GM12875 (cell line): Measurements from ENCODE around the gene SRPK1.

Source experiments
- H3K4me3 ChIP-seq: one replicate; pipeline ENCODE4 v1.5.1; 2011; ENCODE audit warnings: low read depth, low read length, control low read depth
- TF ChIP-seq, protein P1 (sequence below): IDR thresholded peaks from 2 replicates; pipeline ENCODE4 v1.5.1; 2011; ENCODE audit warnings: low read depth, mild to moderate bottlenecking, control low read depth, inconsistent platforms, low read length, moderate library complexity, borderline replicate concordance; ENCODE audit not compliant: insufficient read depth

Gene SRPK1

DNA sequence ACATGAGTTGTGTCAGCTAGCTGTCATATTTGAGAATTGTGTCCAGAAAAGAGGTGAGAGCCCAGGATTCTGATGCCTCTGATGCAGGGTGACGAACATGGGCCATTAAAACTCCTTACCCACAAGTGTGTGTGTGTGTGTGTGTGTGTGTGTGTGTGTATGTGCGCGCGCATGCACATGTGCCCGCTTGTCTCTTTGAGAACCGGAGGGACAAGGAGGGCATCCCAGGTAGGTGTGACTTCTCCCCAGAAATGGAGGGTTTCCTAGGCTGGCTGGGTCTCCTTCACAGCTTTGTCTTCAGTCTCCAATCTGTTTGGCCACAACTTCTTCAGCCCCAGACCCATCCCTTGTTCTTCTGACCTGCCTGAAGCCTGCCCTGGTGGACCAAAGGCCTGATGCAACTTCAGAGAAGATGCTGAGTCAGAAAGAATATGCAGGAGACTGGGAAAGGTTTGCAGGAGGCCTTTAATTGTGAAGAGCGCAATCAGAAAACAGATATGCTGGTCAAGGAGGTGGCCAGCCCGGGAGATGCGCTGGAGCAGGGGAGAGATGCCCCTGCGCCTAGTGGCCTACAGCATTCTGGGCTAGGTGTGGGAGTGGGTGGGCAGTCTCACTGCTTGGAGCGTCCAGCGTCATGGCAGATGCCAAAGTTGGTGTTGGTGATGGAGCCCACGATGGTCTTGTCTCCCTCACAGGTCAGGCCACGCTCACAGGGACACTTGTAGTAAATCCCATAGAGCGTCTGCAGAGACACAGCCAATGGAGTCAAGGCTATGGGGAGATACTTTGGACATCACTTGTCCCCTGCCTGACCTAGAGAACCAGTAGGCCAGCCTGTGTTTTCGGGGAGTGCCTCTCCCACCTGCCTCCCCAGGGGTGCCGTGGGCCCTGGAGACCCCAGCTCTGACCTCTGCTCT, 126.1 kb downstream of the SRPK1 start:
- TF ChIP-seq, protein P1, sequence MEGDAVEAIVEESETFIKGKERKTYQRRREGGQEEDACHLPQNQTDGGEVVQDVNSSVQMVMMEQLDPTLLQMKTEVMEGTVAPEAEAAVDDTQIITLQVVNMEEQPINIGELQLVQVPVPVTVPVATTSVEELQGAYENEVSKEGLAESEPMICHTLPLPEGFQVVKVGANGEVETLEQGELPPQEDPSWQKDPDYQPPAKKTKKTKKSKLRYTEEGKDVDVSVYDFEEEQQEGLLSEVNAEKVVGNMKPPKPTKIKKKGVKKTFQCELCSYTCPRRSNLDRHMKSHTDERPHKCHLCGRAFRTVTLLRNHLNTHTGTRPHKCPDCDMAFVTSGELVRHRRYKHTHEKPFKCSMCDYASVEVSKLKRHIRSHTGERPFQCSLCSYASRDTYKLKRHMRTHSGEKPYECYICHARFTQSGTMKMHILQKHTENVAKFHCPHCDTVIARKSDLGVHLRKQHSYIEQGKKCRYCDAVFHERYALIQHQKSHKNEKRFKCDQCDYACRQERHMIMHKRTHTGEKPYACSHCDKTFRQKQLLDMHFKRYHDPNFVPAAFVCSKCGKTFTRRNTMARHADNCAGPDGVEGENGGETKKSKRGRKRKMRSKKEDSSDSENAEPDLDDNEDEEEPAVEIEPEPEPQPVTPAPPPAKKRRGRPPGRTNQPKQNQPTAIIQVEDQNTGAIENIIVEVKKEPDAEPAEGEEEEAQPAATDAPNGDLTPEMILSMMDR: no peak
- H3K4me3 ChIP-seq: no peak overlapping the region

DNA sequence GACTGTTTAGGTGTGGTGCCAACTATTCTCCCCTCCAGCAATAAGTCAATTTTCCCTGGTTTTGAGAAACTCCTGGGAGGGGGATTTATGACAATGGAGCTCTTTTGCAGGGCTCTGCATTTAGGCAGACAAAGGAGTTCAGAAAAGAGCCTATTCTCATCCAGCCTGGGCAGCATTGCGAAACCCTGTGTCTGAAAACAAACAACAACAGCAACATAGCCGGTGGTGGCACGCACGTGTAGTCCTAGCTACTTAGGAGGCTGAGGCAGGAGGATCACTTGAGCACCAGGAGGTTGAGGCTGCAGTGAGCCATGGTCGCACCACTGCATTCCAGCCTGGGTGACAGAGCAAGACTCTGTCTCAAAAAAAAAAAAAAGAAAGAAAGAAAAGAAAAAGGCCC, 130.2 kb downstream of the SRPK1 start:
- TF ChIP-seq, protein P1: no peak
- no peak overlapping the region for H3K4me3 ChIP-seq

DNA sequence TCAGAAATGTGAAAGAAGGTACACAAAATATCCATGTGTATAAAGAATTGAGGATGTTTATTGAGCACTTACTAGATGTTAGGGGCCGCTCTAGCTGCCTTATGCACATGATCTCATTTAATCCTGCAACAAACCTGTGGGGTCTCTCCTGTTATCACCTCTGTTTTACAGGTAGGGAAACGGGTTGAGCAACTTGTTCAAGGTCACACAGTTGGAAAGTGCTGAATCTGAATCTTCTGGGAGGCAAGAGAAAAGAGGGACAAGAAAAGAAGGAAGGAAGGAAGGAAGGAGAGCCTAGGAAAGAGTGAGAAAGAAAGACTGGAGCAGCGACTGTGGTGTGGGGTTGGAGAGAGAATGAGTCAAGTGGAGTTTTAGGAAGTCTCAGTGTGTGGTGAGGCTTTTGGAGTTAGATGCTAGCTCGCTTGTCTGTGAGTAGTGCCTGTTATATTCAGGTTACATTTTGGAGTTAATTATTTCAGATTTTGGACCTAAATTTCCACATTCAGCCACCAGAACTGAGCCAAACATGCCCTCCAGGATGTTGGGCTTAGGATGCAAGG, 132.4 kb downstream of the SRPK1 start:
- TF ChIP-seq, protein P1: no peak
- no peak overlapping the region for H3K4me3 ChIP-seq

DNA sequence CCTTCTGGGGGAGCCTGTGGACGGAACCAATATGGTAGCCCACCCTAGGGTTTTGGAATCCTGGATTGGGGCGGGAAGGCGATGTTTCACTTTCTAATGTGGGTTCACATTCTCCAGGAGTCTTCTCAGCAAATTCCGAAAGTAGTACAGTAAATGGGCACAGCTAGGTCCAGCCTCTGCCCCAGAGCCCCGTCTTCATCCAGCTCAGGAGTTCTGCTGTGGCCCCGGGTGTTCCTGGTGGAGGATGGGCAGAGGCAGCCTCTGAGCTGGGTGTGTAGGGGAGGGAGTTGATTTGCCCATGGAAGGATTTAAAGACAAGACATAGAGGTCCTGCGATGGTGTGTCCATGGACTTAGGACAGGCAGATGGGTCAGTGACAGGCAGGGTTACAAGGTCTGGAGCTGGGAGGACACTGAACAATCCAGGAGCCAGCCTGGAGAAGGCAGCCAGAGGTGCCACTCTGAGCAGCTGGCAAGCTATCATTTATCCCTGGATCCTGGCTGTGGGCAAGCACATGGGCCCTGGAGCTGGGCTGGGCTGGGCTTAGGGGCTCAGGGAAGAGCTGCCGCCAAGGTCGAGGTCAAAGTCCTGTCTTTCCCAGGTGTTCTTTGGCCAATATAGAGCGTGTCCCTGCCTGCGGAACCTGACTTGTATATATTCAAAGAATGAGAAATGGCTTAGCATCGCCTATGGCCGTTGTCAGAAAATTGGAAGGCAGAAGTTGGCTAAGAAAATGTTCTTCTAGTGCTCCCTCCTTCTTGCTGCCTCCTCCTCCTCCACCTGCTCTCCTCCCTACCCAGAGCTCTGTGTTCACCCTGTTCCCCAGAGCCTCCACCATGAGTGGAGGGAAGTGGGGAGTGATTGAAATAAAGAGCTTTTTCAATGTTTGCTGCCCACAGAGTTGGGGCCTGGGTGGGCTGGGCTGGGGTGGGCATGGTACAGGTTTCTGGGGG, 133.4 kb downstream of the SRPK1 start:
- no peak overlapping the region for H3K4me3 ChIP-seq
- TF ChIP-seq, protein P1: no peak

DNA sequence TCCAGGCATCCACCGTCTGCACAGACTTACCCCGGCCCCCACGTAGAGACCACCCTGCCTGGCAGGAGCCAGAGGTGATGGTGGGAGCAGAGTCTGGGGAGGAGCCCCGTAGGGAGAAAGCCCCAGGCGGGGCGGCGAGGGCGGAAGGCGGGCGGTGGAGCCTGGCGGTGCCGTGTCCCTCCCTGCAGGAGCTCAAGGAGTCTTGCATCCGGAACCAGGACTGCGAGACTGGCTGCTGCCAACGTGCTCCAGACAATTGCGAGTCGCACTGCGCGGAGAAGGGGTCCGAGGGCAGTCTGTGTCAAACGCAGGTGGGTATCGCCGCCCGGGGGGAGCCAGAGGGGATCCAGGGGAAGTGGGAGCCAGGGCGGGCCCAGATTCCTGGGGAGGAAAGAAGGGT, 134.1 kb downstream of the SRPK1 start:
- H3K4me3 ChIP-seq: no peak overlapping the region
- TF ChIP-seq, protein P1: no peak

DNA sequence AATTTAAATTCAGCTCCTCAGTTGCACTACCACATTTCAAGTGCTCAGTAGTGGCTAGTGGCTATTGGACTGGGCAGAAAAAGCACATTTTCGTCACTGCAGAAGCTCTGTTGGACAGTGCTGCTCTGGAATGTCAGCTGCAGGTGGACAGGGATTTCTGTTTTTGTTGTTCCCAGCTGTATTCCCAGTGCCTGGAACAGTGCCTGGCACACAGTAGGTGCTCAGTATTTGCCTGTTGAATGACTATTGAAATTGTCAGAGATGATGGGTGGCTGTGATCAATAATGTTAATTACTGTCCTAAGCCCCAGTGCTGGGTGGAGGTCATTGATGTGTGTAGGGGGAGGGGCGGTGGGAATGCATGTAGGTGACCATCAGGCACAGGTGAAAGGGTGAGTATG, 134.6 kb downstream of the SRPK1 start:
- TF ChIP-seq, protein P1: no peak
- H3K4me3 ChIP-seq: no peak overlapping the region
